HCT116 (cell line): ENCODE results near the gene RNU1-1.
"Not testable (repeated sequence)": the region's sequence is repeated elsewhere in the genome, so short reads cannot be mapped to it uniquely, and the experiment has no call there.

ENCODE experiments used
- ATF3 ChIP-seq: IDR thresholded peaks from 2 replicates; pipeline ENCODE4 v1.6.1; 2012
- EGR1 ChIP-seq: IDR thresholded peaks from 2 replicates; pipeline ENCODE4 v1.6.1; 2012; ENCODE audit warnings: low read depth
- ELF1 ChIP-seq: IDR thresholded peaks from 2 replicates; pipeline ENCODE4 v1.6.1; 2012; ENCODE audit warnings: low read depth, borderline replicate concordance
- EZH2 ChIP-seq: fragments of 200-600 bp; sonication (generic); IDR thresholded peaks from 2 replicates; pipeline ENCODE4 v1.6.1; 2017; ENCODE audit warnings: antibody characterized with exemption, mixed run types
- EZH2phosphoT487 ChIP-seq: fragments of 200-600 bp; IDR thresholded peaks from 2 replicates; pipeline ENCODE4 v1.6.1; 2018; ENCODE audit warnings: antibody characterized with exemption, borderline replicate concordance
- FOSL1 ChIP-seq: IDR thresholded peaks from 2 replicates; pipeline ENCODE4 v1.6.1; 2012; ENCODE audit warnings: low read depth
- POLR2A ChIP-seq: IDR thresholded peaks from 2 replicates; pipeline ENCODE4 v1.7.0; 2011; ENCODE audit warnings: borderline replicate concordance; ENCODE audit not compliant: insufficient read depth, insufficient read length; ENCODE audit errors: extremely low read depth
- POLR2AphosphoS5 ChIP-seq: IDR thresholded peaks from 2 replicates; pipeline ENCODE4 v1.6.1; 2011; ENCODE audit warnings: mild to moderate bottlenecking, low read depth, low read length, moderate library complexity
- REST ChIP-seq: IDR thresholded peaks from 2 replicates; pipeline ENCODE4 v1.6.1; 2012; ENCODE audit warnings: low read depth
- SP1 ChIP-seq: IDR thresholded peaks from 2 replicates; pipeline ENCODE4 v1.6.1; 2012; ENCODE audit warnings: low read depth
- ZNF274 ChIP-seq: fragments of 200-500 bp; sonication (Bioruptor generic); IDR thresholded peaks from 2 replicates; pipeline ENCODE4 v1.6.1; 2014; ENCODE audit warnings: mild to moderate bottlenecking, low read depth, low read length, inconsistent platforms
- TF ChIP-seq, protein P1 (sequence below), 3 experiments: fragments of 200-600 bp in 1 of 3; sonication (generic) in 1 of 3; IDR thresholded peaks in 2 of 3; conservative IDR thresholded peaks in 1 of 3; 2 replicates each; pipeline ENCODE4 v1.5.1; 2012 to 2017; ENCODE audit warnings: low read depth in 2 of 3, low read length in 2 of 3, antibody characterized with exemption in 1 of 3, borderline replicate concordance in 1 of 3, control low read depth in 1 of 3, mild to moderate bottlenecking in 1 of 3, mixed read lengths in 1 of 3, mixed run types in 1 of 3, moderate library complexity in 1 of 3; ENCODE audit not compliant: insufficient read depth in 1 of 3
- TF ChIP-seq, protein P2 (sequence below): IDR thresholded peaks from 2 replicates; pipeline ENCODE4 v1.6.1; 2012

- TF ChIP-seq POLR2A, ZNF274, REST, ELF1, EGR1, FOSL1, POLR2AphosphoS5, ATF3, EZH2, EZH2phosphoT487, SP1: not testable (repeated sequence)
- TF ChIP-seq, protein P1, sequence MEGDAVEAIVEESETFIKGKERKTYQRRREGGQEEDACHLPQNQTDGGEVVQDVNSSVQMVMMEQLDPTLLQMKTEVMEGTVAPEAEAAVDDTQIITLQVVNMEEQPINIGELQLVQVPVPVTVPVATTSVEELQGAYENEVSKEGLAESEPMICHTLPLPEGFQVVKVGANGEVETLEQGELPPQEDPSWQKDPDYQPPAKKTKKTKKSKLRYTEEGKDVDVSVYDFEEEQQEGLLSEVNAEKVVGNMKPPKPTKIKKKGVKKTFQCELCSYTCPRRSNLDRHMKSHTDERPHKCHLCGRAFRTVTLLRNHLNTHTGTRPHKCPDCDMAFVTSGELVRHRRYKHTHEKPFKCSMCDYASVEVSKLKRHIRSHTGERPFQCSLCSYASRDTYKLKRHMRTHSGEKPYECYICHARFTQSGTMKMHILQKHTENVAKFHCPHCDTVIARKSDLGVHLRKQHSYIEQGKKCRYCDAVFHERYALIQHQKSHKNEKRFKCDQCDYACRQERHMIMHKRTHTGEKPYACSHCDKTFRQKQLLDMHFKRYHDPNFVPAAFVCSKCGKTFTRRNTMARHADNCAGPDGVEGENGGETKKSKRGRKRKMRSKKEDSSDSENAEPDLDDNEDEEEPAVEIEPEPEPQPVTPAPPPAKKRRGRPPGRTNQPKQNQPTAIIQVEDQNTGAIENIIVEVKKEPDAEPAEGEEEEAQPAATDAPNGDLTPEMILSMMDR (IDR thresholded peaks at IDR 0.05 in 2 of 3, conservative IDR thresholded peaks at IDR 0.05 in 1 of 3; ENCODE audit: borderline replicate concordance in 1 of 3, insufficient read depth in 1 of 3, low read depth in 2 of 3, low read length in 2 of 3): not testable (repeated sequence)
- TF ChIP-seq, protein P2, sequence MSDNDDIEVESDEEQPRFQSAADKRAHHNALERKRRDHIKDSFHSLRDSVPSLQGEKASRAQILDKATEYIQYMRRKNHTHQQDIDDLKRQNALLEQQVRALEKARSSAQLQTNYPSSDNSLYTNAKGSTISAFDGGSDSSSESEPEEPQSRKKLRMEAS: not testable (repeated sequence)
These were observed 30.9 kb downstream of the RNU1-1 start for GRCh38 chr1:16483146-16483545.
